Spleen (tissue), 7 donors: Measurements from ENCODE around the gene C10orf71.

ENCODE experiments used
- CTCF ChIP-seq, 11 experiments: fragments of 200-600 bp in 7 of 11; fragments of 450-650 bp in 4 of 11; sonication (generic) in 4 of 11; IDR thresholded peaks in 8 of 11; conservative IDR thresholded peaks in 3 of 11; 1 replicate in 7 of 11; 2 replicates in 4 of 11; pipeline versions ENCODE4 v1.4.0 to v1.8.0; 2016 to 2021; ENCODE audit warnings: antibody characterized with exemption in 11 of 11, inconsistent platforms in 4 of 11, mild to moderate bottlenecking in 1 of 11
- POLR2A ChIP-seq, 3 donors: fragments of 450-650 bp; IDR thresholded peaks; one replicate each; pipeline ENCODE4 v1.5.1; 2017; ENCODE audit warnings: antibody characterized with exemption in 3 of 3, mild to moderate bottlenecking in 1 of 3
- POLR2AphosphoS5 ChIP-seq, 3 donors: sonication (generic); formaldehyde crosslinking; IDR thresholded peaks; one replicate each; pipeline ENCODE4 v1.5.1; 2017; ENCODE audit warnings: antibody characterized with exemption in 3 of 3
- donor health status: DM: no; HTN: no; CAD: no; lungs with moderate emphysema.
- donor health status: DM: no; HTN: no; CAD: no.
- donor health status: DM: no; HTN: no; CAD: no.

- no peak for TF ChIP-seq CTCF (IDR thresholded peaks at IDR 0.05 in 8 of 11, conservative IDR thresholded peaks at IDR 0.05 in 3 of 11)
- no peak for TF ChIP-seq POLR2AphosphoS5 (IDR thresholded peaks at IDR 0.05)
- TF ChIP-seq POLR2A (IDR thresholded peaks at IDR 0.05), result no peak
Measured at GRCh38 chr10:49361178-49361554, 62.2 kb downstream of the C10orf71 start.
